ENCODE results near the gene TMEM60.
"Not testable (repeated sequence)": the region's sequence is repeated elsewhere in the genome, so short reads cannot be mapped to it uniquely, and the experiment has no call there.

The TMEM60 gene

GRCh38 chr7:77811516-77812289, 13.5 kb upstream of the TMEM60 start:
- DNase-seq (ENCODE audit: low read depth in 2 of 2) = no peak

DNA sequence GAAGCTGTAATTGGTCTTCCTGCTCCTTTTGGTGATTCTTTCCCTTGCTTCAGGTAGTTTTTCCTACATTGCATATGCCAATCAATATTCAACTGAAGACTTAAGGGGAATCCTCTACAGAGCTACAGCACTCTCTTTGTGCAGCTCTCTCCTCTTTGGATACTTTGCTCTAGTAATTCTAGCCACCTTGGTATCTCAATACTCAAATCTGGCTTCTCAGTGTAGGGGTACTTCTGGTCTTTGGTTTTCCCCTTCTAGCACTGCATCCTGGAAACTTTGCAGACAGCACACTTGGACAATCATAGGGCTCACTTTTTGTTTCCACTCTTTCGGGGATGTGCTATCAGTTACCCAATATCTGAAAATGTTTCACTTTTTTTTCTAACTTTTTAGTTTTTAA, 10.3 kb upstream of the TMEM60 start:
- DNase-seq (ENCODE audit: low read depth in 2 of 2) = no peak

DNA sequence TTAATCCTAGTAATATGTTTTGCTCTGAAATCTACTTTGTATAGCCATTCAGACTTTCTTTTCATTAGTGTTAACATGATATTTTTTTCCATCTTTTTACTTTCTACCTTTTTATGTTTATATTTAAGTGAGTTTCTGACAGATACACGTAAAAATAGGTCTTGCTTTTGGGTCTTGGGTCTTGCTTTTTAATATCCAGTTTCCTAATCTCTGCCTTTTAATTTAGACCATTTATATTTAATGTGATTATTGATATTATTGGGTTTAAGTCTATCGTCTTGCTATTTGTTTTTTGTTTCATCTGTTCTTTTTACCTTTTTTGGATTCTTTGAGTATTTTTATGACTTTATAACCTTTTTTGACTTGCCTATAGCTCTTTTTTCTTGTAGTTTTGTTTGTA, 8.2 kb upstream of the TMEM60 start:
- DNase-seq (ENCODE audit: low read depth in 2 of 2) = no peak

DNA sequence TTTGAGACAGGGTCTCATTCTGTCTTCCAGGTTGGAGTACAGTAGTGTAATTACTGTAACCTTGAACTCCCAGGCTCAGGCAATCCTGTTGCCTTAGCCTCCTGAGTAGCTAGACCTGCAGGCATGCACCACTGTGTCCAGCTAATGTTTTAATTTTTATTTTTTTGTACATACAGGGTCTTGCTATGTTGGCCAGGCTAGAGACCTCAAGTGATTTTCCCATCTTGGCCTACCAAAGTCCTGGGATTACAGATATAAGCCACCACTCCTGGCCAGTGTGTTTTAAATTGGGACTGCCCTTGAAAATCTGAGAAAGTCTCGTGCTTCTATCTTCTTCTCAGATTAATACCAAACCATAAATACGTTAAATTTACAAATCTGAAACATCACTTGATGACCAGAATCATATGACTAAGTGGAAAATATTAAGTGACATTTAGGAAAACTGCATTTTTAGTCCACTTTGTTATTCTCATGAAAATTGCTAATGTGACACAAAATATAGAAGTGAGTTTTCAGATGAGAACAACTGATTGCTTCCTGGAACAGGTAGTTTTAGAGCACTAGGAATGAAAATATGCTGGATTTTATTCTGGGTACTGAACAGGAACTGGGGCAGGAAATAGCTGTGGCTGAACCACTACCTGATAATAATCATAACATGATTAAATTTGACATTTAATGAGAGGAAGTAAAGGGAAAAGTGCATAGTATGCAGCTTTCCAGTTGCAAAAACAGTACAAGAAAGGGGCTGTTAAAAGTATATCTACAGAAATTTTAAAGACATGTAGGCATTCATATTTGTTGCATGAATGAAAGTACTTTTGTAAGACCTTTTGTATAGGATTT, 4.5 kb upstream of the TMEM60 start:
- DNase-seq (ENCODE audit: low read depth in 2 of 2) = no peak

- DNase-seq (ENCODE audit: low read depth in 2 of 2) = no peak
Observed at GRCh38 chr7:77800730-77801129, 2.5 kb upstream of the TMEM60 start.

DNA sequence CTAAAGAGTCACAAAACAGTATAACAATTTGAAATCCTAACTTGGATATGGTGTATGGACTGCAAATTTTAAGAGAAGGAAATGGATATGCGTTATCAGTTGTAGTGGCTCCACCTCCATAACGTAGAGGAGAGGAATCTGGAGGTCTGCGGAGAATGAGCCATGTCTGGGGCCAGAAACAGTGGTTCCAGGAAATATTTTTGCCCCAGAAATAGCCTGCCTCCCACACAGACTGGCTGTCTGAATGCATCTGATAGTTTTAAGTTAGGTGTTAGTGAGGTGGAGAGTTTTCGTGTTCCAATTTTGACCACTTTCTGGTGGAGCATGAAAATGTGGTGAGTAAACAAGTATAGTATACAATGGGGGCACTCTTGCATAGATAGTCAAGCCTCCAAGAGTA, 1.9 kb upstream of the TMEM60 start:
- DNase-seq (ENCODE audit: low read depth in 2 of 2) = no peak

GRCh38 chr7:77799078-77799964, 1.1 kb upstream of the TMEM60 start:
- DNase-seq (ENCODE audit: low read depth in 2 of 2) = no peak

GRCh38 chr7:77797734-77798393, 370 bp downstream of the TMEM60 start:
- DNase-seq (ENCODE audit: low read depth in 2 of 2) = peak in 1 of 2 donors; percentile 4

DNA sequence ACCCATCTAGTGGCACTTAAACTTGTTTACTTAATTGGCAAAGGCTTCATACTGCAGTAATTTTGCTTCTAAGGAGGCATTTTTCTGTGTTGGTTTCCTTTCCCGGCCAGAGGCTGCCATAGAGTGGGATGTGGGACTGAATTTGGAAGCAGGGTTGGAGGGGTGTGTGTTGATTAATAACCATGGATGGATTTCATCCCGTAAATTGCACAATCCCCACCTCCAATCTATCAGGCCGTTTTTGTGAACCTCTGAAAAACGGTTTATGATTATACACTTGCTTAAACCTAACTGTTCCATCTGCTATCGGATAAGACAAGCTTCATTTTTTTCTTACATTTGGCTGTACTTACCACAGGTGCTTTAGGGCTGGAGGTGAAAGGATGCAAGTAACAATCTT, 1.3 kb downstream of the TMEM60 start:
- no peak for DNase-seq (ENCODE audit: low read depth in 2 of 2)

- no peak for DNase-seq (ENCODE audit: low read depth in 2 of 2)
Observed at GRCh38 chr7:77796109-77796508, 2.1 kb downstream of the TMEM60 start.

- no peak for DNase-seq (ENCODE audit: low read depth in 2 of 2)
Observed at GRCh38 chr7:77794000-77794399, 4.2 kb downstream of the TMEM60 start.

- no peak for DNase-seq (ENCODE audit: low read depth in 2 of 2)
Observed at GRCh38 chr7:77791956-77792355, 6.3 kb downstream of the TMEM60 start.

DNA sequence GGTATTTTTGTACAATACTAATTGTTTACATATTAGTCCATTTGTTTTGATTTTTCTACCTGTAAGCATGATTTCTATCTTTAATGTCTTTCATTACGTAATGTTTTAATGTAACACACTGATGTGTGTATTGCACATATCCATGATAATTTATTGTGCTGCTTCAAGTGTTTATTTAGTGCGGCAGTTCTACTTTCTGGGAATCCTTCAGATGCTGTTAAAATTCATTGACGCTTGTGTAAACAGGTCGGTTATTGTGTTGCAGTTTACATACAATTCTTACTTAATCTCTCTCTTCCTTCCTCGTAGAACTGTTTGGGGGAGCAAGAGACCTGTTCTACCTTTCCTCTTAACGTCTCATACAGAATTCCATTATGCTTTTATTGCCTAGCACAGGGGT, 6.9 kb downstream of the TMEM60 start:
- no peak for DNase-seq (ENCODE audit: low read depth in 2 of 2)

- DNase-seq (ENCODE audit: low read depth in 2 of 2) = no peak
Observed at GRCh38 chr7:77788327-77788902, 9.8 kb downstream of the TMEM60 start.

- no peak for DNase-seq (ENCODE audit: low read depth in 2 of 2)
Observed at GRCh38 chr7:77786741-77787140, 11.5 kb downstream of the TMEM60 start.

DNA sequence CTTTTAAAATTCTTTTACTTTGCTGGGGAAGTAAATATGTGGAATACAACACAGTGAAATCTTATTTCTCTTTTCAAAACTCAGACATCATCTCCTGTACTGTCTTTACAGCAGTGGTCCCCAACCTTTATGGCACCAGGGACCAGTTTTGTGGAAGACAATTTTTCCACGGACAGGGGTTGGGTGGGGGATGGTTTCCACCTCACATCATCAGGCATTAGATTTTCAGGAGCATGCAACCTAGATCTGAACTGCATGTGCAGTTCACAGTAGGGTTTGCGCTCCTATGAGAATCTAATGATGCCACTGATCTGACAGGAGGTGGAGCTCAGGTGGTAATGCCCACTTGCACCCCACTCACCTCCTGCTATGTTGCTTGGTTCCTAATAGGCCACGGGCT, 12.2 kb downstream of the TMEM60 start:
- DNase-seq (ENCODE audit: low read depth in 2 of 2) = no peak

- not testable (repeated sequence) for DNase-seq (ENCODE audit: low read depth in 2 of 2)
Observed at GRCh38 chr7:77784426-77784825, 13.8 kb downstream of the TMEM60 start.

DNA sequence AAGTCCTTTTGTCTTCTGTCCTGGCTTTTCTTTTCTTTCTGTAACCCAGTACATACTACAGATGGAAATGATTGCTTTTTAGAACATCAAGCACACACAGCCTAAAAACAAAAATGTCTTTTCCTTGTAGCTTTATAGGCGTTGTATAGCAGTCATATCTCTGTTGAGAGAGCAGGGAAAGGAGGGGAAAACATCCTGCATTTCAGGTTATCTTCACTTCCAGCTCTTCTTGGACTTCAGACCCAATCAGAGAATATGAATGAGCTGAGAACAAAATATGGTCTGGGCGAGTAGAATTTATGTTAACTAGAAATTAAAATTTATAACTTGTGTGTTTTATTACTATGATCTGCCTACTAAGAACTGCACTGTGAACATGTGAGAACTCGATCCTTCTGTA, 14.7 kb downstream of the TMEM60 start:
- DNase-seq (ENCODE audit: low read depth in 2 of 2) = no peak

DNA sequence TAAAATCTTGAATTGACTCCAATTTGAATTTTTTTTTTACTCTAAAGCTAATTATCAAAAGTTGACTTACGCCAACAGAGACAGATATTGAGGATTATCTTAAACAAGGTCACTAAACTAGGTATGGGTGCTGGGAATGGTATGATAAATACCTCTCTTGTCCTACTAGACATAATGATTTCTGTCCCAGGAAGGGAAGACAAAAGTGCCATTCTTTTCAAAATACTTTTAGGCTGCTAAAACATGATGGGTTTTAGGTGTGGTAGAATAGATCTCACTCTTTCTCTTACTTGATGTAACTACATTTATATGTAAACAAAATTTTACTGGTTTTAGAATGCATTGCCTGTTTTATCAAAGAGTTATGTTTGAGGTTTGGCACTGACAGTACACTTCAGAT, 15.1 kb downstream of the TMEM60 start:
- no peak for DNase-seq (ENCODE audit: low read depth in 2 of 2)

DNA sequence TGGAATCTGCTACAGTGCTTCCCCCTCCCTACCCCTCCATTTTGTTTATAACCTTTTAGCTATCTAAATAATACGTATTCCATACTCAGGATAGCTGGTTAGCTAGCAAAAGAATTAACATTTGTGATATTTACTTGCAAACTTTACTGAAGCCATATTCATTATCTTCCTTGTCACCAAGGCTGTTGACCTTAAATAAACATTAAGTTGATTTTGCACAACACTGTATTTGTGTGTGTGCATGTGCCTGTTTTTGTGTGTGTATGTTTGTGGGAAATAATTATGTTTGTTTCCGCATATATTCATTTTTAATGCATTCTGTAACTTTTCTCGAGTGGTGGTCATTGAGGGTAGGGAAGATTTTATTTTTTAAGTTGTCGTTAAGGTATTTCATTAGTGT, 15.9 kb downstream of the TMEM60 start:
- DNase-seq (ENCODE audit: low read depth in 2 of 2) = no peak

DNA sequence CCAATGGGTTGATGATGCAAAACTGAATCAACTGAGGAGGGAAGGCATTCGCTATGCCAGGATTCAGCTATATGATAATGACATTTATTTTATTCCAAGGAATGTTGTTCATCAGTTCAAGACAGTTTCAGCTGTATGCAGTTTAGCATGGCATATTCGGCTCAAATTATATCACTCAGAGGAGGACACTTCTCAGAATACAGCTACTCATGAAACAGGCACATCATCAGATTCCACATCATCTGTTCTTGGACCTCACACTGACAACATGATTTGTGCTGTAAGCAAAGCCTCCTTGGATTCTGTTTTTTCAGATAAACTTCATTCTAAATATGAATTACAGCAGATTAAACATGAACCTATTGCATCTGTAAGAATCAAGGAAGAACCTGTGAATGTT, 19.7 kb downstream of the TMEM60 start:
- no peak for DNase-seq (ENCODE audit: low read depth in 2 of 2)

All from stimulated activated CD4-positive, alpha-beta T cell treated with anti-CD3 and anti-CD28 coated beads, Interleukin-1b, Interleukin-23, amount 100 ng/mL, for 1 hour (primary cell).